GM10266 (cell line): Measurements from ENCODE around the gene ATP11B.
"Not testable (repeated sequence)": the region's sequence is repeated elsewhere in the genome, so short reads cannot be mapped to it uniquely, and the experiment has no call there.

Experiments used
- DNase-seq: peaks from one replicate; pipeline ENCODE4 v3.0.0; 2012; ENCODE audit errors: extremely low spot score
- CTCF ChIP-seq: IDR thresholded peaks from 2 replicates; pipeline ENCODE4 v1.5.1; 2012; ENCODE audit warnings: mild to moderate bottlenecking, low read depth; ENCODE audit not compliant: control insufficient read depth, insufficient read depth; ENCODE audit errors: missing control alignments

ATP11B gene

GRCh38 chr3:182837855-182838454 is 44.7 kb downstream of the ATP11B start:
- peak; percentile 32 for TF ChIP-seq CTCF
- no peak for DNase-seq

GRCh38 chr3:182843478-182843877 is 50.2 kb downstream of the ATP11B start:
- DNase-seq, result no peak
- no peak for TF ChIP-seq CTCF

- DNase-seq, result no peak
- no peak for TF ChIP-seq CTCF
Measured at GRCh38 chr3:182848906-182849305, 55.6 kb downstream of the ATP11B start.

- no peak for TF ChIP-seq CTCF
- DNase-seq, result no peak
Measured at GRCh38 chr3:182855076-182855475, 61.8 kb downstream of the ATP11B start.

GRCh38 chr3:182861348-182861747 is 68.0 kb downstream of the ATP11B start:
- no peak for TF ChIP-seq CTCF
- no peak for DNase-seq

- TF ChIP-seq CTCF, result no peak
- no peak for DNase-seq
Measured at GRCh38 chr3:182862159-182862860, 69.0 kb downstream of the ATP11B start.

GRCh38 chr3:182869059-182869458 is 75.8 kb downstream of the ATP11B start:
- TF ChIP-seq CTCF, result no peak
- no peak for DNase-seq

- not testable (repeated sequence) for DNase-seq
Measured at GRCh38 chr3:182870917-182871316, 77.6 kb downstream of the ATP11B start.
